ENCODE results near the gene SH3BP5.
"Not testable (repeated sequence)": the region's sequence is repeated elsewhere in the genome, so short reads cannot be mapped to it uniquely, and the experiment has no call there.

Gene SH3BP5

DNA sequence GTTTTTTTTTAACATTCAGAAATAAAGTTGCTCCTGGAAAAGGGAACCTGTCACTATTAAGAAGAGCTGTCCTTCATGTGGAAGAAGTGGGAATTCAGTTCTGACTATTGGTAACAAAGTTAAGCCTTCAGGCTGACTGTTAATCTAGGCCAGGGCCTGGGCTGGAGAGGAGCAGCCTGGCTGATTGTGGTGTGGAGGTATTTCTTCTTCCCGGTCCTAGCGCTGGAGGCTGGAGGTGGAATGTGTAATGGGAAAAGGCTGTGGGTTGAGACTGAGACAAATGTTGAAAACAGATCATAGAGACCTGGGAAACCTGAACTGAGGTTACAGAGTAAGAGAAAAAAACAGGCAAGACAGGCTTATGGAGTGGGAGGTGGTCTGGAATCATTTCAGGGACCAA is 23.8 kb upstream of the SH3BP5 start:
- TF ChIP-seq, protein P1, sequence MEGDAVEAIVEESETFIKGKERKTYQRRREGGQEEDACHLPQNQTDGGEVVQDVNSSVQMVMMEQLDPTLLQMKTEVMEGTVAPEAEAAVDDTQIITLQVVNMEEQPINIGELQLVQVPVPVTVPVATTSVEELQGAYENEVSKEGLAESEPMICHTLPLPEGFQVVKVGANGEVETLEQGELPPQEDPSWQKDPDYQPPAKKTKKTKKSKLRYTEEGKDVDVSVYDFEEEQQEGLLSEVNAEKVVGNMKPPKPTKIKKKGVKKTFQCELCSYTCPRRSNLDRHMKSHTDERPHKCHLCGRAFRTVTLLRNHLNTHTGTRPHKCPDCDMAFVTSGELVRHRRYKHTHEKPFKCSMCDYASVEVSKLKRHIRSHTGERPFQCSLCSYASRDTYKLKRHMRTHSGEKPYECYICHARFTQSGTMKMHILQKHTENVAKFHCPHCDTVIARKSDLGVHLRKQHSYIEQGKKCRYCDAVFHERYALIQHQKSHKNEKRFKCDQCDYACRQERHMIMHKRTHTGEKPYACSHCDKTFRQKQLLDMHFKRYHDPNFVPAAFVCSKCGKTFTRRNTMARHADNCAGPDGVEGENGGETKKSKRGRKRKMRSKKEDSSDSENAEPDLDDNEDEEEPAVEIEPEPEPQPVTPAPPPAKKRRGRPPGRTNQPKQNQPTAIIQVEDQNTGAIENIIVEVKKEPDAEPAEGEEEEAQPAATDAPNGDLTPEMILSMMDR (IDR thresholded peaks at IDR 0.05; ENCODE audit: borderline replicate concordance, control extremely low read depth, extremely low read depth, insufficient read depth, missing control alignments), result no peak
- in situ Hi-C loops (cut with MboI; ENCODE audit: low sequenced_read_pairs, unreplicated experiment), result no loop called here
- DNase-seq (ENCODE audit: low spot score), result no peak

DNA sequence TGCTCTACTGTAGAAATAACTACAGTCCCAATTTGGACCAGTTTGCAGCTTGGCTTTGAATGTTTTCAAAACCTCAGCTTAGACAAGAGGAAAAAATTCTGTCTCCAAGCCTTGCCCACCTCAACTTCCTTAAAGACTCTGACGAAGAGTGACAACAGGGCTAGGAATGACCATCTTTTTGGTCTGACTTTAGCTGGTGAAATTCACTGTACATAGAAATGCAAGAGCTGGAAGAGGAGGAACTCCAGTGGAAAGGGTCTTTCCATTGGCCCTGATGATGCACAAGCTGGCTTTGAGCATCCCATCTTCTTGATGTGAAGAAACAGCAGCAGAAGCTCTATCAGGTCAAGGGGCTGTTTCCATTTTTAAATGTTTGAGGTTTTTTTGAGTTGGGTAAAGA is 22.7 kb upstream of the SH3BP5 start:
- TF ChIP-seq, protein P1 (IDR thresholded peaks at IDR 0.05; ENCODE audit: borderline replicate concordance, control extremely low read depth, extremely low read depth, insufficient read depth, missing control alignments), result no peak
- no peak for DNase-seq (ENCODE audit: low spot score)
- in situ Hi-C loops (cut with MboI; ENCODE audit: low sequenced_read_pairs, unreplicated experiment), result no loop called here

DNA sequence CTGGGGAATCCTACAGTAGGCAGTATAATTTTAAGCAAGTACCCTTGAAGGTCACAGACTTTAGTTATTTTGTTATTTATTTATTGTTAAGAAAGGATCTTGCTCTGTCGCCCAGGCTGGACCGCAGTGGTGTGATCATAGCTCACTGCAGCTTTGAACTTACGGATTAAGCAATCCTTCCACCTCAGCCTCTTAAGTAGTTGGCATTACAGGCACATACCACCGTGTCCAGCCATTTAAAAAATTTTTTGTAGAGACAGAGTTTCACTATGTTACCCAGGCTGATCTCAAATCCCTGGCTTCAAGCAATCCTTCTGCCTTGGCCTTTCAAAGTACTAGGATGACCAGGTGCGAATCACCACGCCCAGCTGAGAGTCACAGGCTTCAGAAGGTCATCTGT is 22.1 kb upstream of the SH3BP5 start:
- no peak for DNase-seq (ENCODE audit: low spot score)
- TF ChIP-seq, protein P1 (IDR thresholded peaks at IDR 0.05; ENCODE audit: borderline replicate concordance, control extremely low read depth, extremely low read depth, insufficient read depth, missing control alignments), result no peak
- in situ Hi-C loops (cut with MboI; ENCODE audit: low sequenced_read_pairs, unreplicated experiment), result no loop called here

DNA sequence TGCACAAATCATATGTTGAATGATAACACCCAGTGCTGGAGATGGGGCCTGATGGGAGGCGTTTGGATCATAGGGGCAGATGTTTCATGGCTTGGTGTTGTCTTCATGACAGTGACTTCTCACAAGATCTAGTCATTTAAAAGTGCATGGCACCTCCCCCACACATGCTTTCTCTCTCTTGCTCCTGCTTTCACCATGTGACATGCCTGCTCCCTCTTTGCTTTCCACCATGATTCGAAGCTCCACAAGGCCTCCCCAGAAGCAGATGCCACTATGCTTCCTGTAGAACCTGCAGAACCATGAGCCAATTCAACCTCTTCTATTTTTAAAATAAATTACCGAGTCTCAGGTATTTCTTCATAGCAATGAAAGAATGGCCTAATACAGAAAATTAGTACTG is 17.8 kb upstream of the SH3BP5 start:
- TF ChIP-seq, protein P1 (IDR thresholded peaks at IDR 0.05; ENCODE audit: borderline replicate concordance, control extremely low read depth, extremely low read depth, insufficient read depth, missing control alignments), result no peak
- in situ Hi-C loops (cut with MboI; ENCODE audit: low sequenced_read_pairs, unreplicated experiment), result no loop called here
- no peak for DNase-seq (ENCODE audit: low spot score)

DNA sequence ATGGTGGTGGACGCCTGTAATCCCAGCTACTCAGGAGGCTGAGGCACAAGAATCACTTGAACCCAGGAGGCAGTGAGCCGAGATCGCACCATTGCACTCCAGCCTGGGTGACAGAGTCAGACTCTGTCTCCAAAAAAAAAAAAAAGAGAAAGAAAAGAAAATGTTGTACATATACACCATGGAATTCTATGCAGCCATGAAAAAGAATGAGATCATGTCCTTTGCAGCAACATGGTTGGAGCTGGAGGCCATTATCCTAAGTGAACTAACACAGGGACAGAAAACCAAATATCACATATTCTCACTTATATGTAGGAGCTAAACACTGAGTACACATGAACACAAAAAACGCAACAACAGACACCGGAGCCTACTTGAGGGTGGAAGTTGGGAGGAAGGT is 17.1 kb upstream of the SH3BP5 start:
- in situ Hi-C loops (cut with MboI; ENCODE audit: low sequenced_read_pairs, unreplicated experiment), result not testable (repeated sequence)

DNA sequence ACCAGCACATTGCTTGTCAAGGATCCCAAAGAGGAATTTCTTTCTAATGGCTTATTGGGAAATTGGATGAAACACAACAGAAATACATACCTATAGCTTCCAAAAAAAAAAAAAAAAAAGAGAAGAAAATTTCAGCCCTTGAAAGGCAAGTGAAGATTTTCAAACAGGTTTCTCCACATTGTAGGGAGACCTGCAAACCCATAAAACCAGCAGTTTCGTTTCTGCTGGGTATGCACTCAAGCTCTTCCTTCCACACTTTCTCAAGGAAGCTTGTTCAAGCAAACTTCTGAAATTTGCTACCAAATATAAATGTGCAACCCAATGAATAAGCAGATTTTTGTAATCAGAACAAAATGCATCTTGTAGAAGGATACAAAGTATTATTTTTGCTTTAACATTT is 15.9 kb upstream of the SH3BP5 start:
- in situ Hi-C loops (cut with MboI; ENCODE audit: low sequenced_read_pairs, unreplicated experiment), result no loop called here
- no peak for DNase-seq (ENCODE audit: low spot score)
- TF ChIP-seq, protein P1 (IDR thresholded peaks at IDR 0.05; ENCODE audit: borderline replicate concordance, control extremely low read depth, extremely low read depth, insufficient read depth, missing control alignments), result no peak

More for the DNA sequence above, 17.1 kb upstream of the SH3BP5 start:
- DNase-seq (ENCODE audit: low spot score), result not testable (repeated sequence)

DNA sequence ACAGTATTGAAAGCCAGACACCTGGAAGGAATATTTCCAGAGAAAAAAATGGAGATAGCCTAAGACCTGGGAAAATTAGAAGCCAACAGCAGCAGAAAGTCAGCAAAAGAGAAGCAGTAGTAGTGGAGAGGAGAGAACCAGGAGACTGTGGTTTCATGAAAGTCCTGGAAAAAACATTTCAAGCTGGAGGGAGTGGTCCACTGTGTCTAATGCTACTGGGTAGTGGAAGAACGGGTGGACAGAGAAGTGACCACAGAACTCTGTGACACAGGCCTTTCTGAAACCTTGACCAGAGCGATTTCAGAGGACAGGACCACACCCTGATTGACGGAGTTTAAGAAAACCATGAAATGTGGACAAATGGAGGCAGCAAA is 15.3 kb upstream of the SH3BP5 start:
- in situ Hi-C loops (cut with MboI; ENCODE audit: low sequenced_read_pairs, unreplicated experiment), result no loop called here
- TF ChIP-seq, protein P1 (IDR thresholded peaks at IDR 0.05; ENCODE audit: borderline replicate concordance, control extremely low read depth, extremely low read depth, insufficient read depth, missing control alignments), result no peak
- DNase-seq (ENCODE audit: low spot score), result no peak
